ENCODE measurements around the gene PTPN14. TPM values are rescaled to one million over a fixed set of nuclear protein-coding genes. Genes with fewer than 3 reads are reported as not detected.

PTPN14 gene
- total RNA-seq, 1 experiment from 2014 or later: 47.7 TPM

GRCh38 chr1:214377485-214377884 is 173.9 kb downstream of the PTPN14 start:
- no peak for DNase-seq (ENCODE audit: low read depth)

- DNase-seq (ENCODE audit: low read depth): no peak
Measured at GRCh38 chr1:214372092-214372491, 179.3 kb downstream of the PTPN14 start.

GRCh38 chr1:214370615-214371014 is 180.8 kb downstream of the PTPN14 start:
- DNase-seq (ENCODE audit: low read depth): no peak

GRCh38 chr1:214369364-214369763 is 182.0 kb downstream of the PTPN14 start:
- no peak for DNase-seq (ENCODE audit: low read depth)

GRCh38 chr1:214367841-214368240 is 183.6 kb downstream of the PTPN14 start:
- no peak for DNase-seq (ENCODE audit: low read depth)

GRCh38 chr1:214364786-214365295 is 186.6 kb downstream of the PTPN14 start:
- no peak for DNase-seq (ENCODE audit: low read depth)

- DNase-seq (ENCODE audit: low read depth): no peak
Measured at GRCh38 chr1:214364386-214364785, 187.0 kb downstream of the PTPN14 start.

- DNase-seq (ENCODE audit: low read depth): no peak
Measured at GRCh38 chr1:214363386-214363785, 188.0 kb downstream of the PTPN14 start.

GRCh38 chr1:214362188-214362882 is 189.1 kb downstream of the PTPN14 start:
- DNase-seq (ENCODE audit: low read depth): peak; percentile 79

GRCh38 chr1:214361636-214362035 is 189.8 kb downstream of the PTPN14 start:
- no peak for DNase-seq (ENCODE audit: low read depth)

- DNase-seq (ENCODE audit: low read depth): no peak
Measured at GRCh38 chr1:214360525-214361164, 190.8 kb downstream of the PTPN14 start.

- no peak for DNase-seq (ENCODE audit: low read depth)
Measured at GRCh38 chr1:214360116-214360515, 191.3 kb downstream of the PTPN14 start.

GRCh38 chr1:214354440-214355148 is 196.8 kb downstream of the PTPN14 start:
- DNase-seq (ENCODE audit: low read depth): peak; percentile 34

GRCh38 chr1:214352838-214353237 is 198.6 kb downstream of the PTPN14 start:
- peak; percentile 58 for DNase-seq (ENCODE audit: low read depth)

GRCh38 chr1:214351551-214352277 is 199.7 kb downstream of the PTPN14 start:
- no peak for DNase-seq (ENCODE audit: low read depth)

- no peak for DNase-seq (ENCODE audit: low read depth)
Measured at GRCh38 chr1:214349781-214350180, 201.6 kb downstream of the PTPN14 start.

GRCh38 chr1:214349008-214349407 is 202.4 kb downstream of the PTPN14 start:
- DNase-seq (ENCODE audit: low read depth): no peak

GRCh38 chr1:214344897-214345296 is 206.5 kb downstream of the PTPN14 start:
- DNase-seq (ENCODE audit: low read depth): no peak

GRCh38 chr1:214342525-214342924 is 208.9 kb downstream of the PTPN14 start:
- DNase-seq (ENCODE audit: low read depth): no peak

- no peak for DNase-seq (ENCODE audit: low read depth)
Measured at GRCh38 chr1:214341932-214342331, 209.5 kb downstream of the PTPN14 start.

- DNase-seq (ENCODE audit: low read depth): no peak
Measured at GRCh38 chr1:214341459-214341858, 209.9 kb downstream of the PTPN14 start.

GRCh38 chr1:214338212-214338611 is 213.2 kb downstream of the PTPN14 start:
- no peak for DNase-seq (ENCODE audit: low read depth)
